ENCODE data around the gene PPP6R3.
"Not testable (repeated sequence)": the region's sequence is repeated elsewhere in the genome, so short reads cannot be mapped to it uniquely, and the experiment has no call there.

Gene PPP6R3

DNA sequence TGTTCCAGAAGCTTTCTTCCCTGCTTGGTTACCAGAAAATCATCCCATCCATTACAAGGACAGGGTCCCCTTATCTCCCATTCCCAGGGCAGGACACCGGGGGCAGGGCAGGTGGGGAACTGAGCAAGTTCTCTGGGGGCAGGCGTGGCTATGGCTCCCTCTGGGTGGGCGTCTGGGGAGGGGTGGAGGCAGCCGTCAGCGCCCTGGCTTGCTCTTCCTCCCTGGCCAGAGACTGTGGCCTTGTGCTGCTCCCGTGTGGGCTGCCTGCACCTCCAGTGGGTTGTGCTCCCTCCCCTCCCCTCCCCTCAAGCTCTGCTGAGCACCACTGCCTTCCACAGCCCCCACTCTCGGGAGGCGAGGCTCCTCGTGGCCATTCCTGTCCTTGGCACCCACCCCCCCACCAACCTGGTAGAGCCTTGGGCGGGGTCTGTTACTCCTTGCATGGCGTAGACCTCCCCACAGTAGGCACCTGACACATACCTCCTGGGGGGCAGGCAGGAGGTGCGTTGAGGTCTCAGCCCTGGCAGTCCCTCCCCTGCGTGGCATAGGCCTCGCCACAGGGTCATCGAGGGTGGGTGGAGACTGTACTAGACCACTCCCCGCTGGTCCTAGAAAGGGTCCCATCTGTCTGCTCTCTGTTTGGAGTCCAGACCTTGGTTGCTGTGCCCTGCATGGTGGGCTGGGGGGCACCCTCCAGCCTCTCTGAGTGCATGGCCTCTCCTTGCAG is 24.2 kb upstream of the PPP6R3 start:
- no peak for DNase-seq (ENCODE audit: low read depth)

DNA sequence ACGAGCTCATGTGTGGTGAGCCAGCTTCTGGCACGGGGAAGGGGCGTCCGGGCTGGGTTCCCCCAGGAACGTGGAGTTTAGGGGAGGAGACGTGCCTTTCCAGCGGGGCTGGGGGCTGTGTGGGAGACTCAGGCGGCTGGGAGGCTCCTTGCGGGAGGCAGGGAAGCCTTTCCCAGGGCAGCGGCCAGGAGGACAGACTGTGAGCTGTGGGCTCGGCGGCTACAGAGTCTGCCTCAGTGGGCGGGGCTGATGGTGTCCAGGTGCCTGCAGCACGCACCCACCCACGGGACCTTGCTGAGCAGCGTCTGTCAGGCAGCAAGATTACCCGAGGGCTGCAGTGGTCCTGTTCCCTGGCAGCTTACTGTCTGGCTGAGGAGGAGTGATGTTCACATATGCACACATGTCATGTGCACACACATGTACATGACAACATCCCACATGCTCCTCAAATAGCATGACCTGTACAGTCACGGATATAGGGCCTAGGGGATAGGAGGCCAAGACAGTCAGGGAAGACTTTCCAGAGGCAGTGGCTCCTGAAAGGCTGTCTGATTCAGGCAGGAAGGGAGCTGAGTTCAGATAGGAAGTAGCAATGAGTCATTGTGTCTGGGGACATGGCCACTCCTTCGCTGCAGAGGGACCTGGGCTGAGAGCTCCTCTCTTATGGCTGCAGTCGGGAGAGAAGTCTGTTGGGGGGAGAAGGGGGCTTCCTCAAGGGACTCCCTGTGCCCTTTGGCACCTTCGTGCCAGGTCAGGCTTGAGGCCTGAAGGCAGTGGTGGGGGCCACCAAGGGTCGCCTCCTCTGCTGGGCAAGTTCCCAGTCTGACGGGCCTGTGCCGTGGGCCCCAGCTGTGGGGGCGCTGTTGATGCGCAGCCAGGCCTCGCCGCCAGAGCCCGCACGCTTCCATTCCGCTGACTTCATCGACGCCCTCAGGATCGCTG is 23.3 kb upstream of the PPP6R3 start:
- no peak for DNase-seq (ENCODE audit: low read depth)

DNA sequence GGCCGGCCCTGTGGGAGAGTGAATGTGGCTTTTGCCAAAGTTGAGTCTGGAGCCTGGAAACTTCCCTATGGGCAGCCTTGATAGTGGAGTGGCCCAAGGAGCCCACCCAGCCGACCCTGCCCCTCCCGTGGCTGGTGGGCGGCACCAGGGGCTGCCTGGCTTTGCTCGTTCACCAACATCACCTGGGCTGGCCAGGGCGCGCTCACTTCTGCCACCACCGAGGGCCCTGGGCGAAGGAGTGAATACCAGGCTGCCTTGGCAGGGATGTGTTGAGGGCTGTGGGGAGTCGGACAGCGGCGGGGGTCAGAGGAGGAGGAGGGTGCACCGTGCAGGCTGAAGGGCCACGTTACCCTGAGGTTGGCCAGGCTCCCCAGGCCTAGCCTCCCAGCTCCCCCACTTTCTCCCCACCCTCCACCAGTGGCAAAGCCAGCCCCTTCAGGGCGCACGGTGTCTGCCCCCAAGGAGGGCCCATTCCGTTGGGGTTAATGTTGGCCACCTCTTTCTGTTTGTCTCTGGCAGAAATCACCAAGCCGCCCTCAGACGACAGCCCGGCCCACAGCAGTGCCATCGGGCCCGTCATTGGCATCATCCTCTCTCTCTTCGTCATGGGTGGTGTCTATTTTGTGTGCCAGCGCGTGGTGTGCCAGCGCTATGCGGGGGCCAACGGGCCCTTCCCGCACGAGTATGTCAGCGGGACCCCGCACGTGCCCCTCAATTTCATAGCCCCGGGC is 22.5 kb upstream of the PPP6R3 start:
- no peak for DNase-seq (ENCODE audit: low read depth)

DNA sequence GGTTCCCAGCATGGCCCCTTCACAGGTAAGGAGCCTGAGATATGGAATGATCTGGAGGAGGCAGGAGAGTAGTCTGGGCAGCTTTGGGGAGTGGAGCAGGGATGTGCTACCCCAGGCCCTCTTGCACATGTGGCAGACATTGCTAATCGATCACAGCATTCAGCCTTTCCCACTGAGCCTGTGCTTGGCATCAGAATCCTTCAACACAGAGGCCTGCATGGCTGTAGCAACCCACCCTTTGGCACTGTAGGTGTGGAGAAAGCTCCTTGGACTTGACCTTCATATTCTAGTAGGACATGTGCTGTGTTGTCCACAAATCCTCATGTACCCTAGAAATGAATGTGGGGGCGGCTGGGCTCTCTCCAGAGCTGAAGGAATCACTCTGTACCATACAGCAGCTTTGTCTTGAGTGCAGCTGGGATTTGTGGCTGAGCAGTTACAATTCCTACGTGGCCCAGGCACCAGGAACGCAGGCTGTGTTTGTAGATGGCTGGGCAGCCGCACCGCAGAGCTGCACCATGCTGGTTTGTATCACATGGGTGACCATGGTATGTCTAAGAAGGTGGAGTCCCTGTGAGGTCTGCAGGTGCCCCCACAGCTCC is 21.8 kb upstream of the PPP6R3 start:
- DNase-seq (ENCODE audit: low read depth), result no peak

DNA sequence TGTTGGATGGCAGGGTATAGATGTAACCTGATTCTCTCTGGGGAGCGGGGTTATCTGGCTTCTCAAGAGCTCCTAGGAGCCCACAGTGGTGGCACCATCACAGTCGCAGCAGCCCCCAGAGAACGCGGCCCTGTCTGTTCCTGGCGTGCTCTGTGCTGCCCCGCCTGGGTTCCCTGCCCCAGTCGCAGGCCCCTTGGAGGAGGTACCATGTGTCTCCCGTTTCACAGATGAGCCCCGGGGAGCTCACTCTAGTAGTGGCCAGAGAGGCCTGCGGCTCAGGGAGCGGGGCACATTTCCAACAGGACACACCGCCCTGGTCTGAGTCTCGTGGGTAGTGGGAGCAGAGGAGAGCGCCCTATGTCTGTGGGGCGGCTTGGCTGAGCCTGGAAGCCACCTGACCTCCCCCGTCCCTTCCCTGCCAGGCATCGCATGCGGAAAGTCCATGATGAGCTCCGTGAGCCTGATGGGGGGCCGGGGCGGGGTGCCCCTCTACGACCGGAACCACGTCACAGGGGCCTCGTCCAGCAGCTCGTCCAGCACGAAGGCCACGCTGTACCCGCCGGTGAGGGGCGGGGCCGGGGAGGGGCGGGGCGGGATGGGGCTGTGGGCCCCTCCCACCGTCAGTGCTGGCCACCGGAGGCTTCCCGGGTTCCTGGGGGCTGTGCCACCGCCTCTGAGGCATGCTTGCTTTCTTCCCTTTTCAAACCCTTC is 21.0 kb upstream of the PPP6R3 start:
- DNase-seq (ENCODE audit: low read depth), result no peak

DNA sequence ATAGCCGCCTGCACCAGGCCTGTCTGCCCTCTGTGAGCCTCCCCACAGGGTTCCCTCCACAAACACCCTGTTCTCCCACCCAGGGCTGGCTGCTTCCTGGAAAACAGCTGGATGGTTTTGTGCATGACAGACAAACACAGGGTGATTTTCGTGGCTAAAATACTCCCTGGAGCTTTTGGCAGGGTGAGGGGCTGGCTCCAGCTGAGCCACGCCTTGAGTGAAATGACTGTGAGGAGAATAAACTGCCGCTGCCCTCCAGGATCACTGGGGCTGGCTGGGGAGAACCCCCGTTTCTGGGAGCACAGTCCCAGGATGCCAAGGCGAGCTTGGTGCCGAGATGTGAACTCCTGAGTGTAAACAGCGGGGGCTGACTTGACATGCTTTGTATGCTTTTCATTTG is 20.3 kb upstream of the PPP6R3 start:
- no peak for DNase-seq (ENCODE audit: low read depth)

DNA sequence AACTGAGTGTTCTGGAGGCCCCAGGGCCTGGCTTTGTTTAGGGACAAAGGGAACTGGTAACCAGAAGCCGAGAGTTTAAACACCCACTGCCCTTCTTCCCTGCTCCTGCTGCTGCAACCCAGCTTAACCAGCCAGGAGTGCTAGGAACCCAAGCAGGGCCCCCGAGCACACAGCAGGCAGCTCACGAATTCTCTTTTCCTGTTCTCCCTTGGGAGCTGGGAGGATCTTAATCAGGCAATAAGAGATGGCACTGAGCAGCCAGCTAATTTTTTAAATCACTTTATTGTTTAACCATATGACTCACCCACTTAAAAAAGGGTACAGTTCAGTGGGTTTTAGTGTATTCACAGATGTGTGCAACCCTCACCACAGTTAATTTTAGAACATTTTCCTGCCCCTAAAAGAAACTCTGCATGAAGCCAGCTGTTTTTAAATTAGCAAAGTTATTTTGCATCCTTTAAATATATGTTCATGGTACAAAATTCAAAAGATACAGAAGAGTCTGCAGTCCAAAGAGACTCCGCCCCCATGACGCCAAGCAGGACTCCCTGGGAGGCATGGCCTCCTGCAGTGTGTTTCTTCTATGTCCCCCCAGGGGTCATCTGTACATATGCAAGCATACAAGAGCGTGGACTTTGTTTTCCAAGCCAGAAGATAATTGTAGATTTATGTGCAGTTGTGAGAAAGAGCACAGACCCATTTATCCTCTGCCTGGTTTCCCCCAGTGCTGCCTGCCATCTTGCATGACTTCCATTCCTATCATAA is 18.9 kb upstream of the PPP6R3 start:
- no peak for DNase-seq (ENCODE audit: low read depth)

DNA sequence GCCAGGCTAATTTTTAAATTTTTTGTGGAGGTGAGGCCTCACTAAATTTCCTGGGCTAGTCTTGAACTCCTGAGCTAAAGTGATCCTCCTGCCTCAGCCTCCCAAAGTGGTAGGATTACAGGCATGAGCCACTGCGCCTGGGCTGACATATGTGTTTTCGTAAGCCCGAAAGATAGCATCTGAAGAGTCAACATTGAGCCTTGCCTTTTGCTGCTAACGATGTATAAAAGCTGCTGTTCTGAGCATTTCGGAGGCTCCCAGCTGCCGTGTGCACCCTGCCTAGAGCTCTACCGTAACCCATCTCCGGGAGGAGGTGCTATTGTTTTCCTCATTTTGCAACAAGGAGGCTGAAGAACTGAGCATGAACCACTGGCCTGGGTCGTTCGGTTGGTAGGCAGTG is 18.1 kb upstream of the PPP6R3 start:
- no peak for DNase-seq (ENCODE audit: low read depth)

DNA sequence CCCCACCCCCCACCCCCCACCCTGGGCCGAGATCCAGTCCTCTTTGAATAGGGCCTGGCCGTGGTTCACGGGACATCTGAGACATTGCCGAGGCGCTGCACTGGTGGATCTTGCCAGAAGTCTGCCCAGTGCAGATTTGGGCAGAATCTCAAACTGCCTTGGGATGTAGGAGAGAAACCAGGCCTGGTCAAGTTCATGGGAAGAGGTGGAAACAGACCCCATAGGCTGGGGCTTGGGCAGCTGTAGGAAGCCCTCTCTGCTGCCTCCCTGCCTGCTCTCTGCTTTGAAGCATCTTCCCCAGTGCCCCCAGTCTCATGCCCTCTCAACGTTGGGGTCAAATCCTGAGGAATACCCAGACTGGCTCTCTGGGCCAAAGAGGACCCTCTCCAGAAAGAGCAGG is 16.0 kb upstream of the PPP6R3 start:
- DNase-seq (ENCODE audit: low read depth), result no peak

DNA sequence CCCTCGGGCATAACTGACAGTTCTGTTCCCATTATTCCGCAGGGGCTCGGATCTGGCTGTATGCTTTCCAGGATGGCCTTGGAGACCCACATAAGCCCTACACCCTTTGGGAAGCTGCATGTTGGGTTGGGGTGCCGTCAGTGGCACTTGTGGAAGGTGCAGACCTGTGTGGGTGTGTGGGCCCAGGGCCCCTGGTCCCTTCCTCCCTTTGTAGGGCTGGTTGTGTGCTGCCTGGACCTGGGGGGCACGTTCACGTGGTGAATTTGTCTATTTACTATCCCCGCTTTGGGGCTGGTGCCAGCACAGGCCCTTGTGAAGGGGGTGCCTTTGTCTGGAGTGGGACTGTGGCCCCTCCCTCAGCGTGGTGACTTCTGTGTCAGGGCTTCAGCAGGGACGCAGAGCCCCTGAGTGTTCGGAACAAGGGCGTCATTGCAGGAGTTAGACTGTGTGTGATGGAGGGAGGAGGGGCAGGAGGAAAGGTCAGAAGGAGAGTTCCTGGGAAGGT is 15.0 kb upstream of the PPP6R3 start:
- DNase-seq (ENCODE audit: low read depth), result no peak

DNA sequence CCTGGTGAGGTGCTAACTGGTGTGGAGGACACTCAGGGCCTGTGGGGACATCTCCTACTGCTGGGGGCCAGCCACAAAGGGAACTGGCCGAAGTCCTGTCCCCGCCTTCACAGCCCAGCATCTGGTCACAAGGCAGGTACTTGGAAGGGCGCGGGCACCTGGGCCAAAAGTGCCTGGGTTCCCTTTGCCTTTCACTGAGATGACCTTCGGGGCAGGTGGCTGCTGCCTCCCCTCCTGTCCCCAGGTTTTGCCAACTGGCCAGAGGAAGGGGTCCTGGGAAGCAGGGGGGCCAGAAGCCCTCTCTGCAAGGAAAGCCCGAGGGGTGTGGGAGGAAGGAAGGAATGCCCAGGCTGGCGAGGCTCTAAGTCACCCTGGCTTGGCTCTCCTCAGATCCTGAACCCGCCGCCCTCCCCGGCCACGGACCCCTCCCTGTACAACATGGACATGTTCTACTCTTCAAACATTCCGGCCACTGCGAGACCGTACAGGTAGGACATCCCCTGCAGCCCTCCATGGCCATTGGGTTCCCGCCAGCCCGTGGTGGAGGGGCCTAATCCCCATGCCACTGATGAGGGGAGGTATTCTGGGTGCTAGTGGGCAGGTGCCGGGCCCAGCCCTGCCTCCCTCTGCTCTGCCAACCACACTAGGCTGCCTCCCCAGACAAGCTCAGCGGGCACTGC is 14.4 kb upstream of the PPP6R3 start:
- no peak for DNase-seq (ENCODE audit: low read depth)

DNA sequence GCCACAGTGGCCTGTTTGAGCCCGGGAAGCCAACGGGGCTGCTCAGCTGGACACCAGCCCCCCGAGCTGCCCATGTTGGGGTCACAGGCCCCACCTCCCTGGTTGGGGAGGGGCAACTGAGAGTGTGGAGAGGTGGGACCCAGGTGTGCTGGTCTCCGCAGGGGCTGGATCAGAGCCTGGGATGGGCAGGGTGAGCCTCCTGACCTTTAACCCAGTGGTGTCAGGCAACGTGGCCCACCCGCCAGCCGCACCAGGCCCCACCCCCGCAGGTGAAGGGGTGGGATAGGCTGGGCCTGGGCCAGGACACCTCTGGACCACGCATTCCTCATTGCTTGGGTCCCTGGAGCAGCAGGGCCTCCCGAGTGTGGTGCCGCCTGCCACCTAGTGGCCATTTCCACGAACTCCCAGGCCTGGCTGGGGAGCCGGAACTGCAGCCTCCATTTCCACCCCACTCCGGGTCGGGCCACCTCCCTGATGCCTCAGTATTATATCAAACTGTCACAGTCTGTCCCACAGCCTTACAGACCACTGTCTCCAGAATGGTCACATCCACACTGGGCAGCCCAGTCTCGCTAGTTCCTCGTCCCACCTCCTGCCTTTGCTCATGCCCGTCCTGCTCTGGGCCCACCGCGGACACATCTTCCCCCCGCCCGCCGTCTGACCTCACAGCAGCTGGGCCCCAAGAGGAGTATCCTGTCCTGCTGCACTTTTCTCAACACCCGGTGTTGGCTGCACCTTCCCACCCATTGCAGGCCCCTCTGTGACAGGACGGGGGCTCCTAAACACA is 13.3 kb upstream of the PPP6R3 start:
- peak; percentile 69 for DNase-seq (ENCODE audit: low read depth)

DNA sequence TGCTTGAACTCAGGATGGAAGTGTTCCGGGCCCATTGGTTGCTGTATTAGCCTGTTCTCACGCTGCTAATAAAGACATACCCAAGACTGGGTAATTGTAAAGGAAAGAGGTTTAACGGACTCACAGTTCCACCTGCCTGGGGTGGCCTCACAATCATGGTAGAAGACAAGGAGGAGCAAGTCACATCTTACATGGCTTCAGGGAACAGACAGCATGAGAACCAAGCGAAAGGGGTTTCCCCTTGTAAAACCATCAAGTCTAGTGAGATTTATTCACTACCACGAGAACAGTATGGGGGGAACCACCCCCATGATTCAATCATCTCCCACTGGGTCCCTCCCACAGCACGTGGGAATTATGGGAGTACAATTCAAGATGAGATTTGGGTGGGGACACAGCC is 12.6 kb upstream of the PPP6R3 start:
- DNase-seq (ENCODE audit: low read depth), result not testable (repeated sequence)

DNA sequence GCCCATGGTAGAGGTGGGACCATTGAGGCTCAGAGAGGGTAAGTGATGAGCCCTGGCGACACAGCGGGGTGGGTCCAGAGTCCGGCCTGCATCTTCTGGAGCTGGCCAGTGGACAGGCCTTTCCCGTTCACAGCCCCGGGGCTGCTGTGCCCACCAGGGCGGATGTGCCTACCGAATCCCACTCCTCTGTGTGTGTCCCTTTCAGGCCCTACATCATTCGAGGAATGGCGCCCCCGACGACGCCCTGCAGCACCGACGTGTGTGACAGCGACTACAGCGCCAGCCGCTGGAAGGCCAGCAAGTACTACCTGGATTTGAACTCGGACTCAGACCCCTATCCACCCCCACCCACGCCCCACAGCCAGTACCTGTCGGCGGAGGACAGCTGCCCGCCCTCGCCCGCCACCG is 11.9 kb upstream of the PPP6R3 start:
- DNase-seq (ENCODE audit: low read depth), result no peak

DNA sequence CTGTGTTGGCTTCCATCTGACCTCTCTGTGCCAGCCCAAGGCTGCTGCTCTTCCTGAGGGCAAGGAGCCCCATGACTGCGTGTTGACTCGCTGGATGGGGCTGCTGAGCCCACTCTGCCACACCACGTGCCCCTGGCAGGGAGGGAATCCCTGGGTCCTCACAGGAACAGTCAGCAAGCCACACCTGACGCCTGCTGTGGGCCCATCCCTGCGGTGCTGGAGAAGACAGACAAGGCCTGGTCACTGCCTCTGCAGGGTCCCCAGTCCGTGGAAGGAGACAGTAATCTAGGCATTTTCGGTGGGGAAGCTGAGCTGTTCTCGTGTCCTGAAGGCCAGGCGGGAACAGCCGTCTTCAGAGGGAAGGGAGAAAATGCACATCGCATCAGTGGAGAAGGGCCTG is 10.6 kb upstream of the PPP6R3 start:
- no peak for DNase-seq (ENCODE audit: low read depth)

DNA sequence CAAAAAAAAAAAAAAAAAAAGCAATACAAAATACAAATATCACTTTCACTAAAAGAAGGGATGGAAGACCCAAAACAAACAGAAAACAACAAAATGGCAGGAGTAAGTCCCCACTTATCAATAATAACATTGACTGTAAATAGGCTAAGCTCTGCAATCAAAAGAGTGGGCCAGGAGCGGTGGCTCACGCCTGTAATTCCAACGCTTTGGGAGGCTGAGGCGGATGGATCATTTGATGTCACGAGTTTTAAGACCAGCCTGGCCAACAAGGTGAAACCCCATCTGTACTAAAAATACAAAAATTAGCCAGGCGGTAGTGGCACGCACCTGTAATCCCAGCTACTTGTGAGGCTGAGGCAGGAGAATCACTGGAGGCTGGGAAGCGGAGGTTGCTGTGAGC is 9.8 kb upstream of the PPP6R3 start:
- DNase-seq (ENCODE audit: low read depth), result no peak

DNA sequence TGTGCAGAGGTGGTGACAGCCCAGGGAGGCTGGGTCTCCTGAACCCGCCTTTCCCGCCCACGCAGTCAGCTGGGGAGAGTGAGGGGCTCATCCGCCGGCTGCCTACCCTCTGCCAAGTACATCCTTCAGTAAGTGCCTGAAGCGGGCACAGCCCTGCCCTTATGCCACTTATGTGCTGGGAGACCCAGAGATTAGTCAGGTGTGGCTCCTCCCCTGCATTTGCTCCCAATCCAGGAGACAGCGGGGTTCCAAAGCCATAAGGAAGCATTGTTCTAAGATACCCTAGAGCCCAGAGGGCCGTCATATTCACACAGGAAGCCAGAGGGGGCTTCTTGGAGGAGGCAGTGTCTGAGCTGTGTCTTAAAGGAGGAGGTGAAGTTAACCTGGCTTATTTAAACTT is 5.8 kb upstream of the PPP6R3 start:
- no peak for DNase-seq (ENCODE audit: low read depth)

DNA sequence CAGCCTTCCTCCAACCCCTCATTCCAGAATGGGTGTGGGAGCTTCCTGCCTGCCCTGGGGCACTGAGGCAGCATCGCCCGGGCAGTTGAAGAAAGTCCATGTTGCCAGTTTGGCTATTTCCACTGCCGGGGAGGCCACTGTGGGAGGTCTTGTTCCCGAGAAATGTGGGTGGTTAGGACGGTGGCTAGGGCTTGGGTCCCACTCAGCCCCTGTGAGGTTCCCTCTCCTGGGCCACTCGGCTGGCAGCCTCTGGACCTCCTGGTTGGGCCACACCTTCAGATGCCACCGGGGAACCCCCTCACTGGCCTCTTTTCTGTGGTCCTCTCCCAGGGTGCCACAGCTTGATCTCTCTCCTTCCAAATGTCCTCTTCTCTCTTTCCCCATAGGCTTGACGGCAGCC is 5.1 kb upstream of the PPP6R3 start:
- no peak for DNase-seq (ENCODE audit: low read depth)

DNA sequence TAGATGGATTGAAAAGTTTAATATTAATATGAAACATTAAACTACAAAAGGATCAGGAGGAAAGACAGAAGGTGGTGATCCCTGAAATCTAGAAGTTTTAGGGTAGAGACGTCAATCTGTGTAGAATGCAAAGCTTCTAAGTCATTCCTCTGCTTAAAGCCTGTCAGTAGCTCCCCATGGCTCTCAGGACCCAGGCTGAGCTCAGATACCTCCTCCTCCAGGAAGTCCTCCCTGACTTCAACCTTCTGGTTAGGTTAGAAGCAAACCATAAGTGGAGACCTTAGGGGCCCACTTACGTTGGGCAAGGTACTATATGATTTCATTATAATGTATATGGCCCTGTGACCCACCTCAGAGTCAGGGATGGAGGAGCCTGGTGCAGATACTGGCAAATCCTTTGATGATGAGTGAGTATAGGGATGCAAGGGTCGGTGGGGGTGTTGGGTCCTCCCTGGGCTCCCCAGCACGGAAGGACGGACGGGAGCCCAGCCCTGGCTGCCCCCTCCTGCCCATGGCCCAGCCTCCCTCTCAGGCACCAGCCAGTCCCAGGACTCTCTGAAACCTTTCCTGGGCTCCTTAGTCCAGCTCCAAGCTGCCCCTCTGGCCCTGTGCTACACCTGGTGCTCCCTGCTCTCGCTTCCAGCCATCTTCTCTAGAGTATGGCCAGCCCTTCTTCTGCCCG is 3.2 kb upstream of the PPP6R3 start:
- DNase-seq (ENCODE audit: low read depth), result no peak

All from activated T-cell treated with anti-CD3 and anti-CD28 coated beads for 48 hours (primary cell).